SK-N-SH (cell line): Measurements from ENCODE around the gene GRHL3. TPM values are rescaled to one million over a fixed set of nuclear protein-coding genes. Genes with fewer than 3 reads are reported as not detected.

Source experiments
- CTCF ChIA-PET: fragments of 300-600, 350-600 bp; formaldehyde crosslinking; extraction: SDS; loops from one replicate; lab custom pipeline; 2021; lab: Yijun Ruan, JAX
- POLR2A ChIA-PET: fragments of 350-600 bp; sonication (Branson Sonifier 250); formaldehyde crosslinking; extraction: SDS; loops from one replicate; lab custom pipeline; 2020; ENCODE audit warnings: antibody characterized with exemption, inconsistent platforms; lab: Yijun Ruan, JAX
- DNase-seq: peaks from one replicate; pipeline ENCODE4 v3.0.0; 2012
- H2AFZ ChIP-seq: fragments of 200-600 bp; sonication (generic); 2 replicates; pipeline ENCODE4 v1.8.1; 2016; ENCODE audit warnings: antibody characterized with exemption, mild to moderate bottlenecking, low read depth
- H3F3A ChIP-seq: fragments of 200-600 bp; sonication (generic); replicated peaks from 2 replicates; pipeline ENCODE3; 2016; ENCODE audit warnings: antibody characterized with exemption, mild to moderate bottlenecking; ENCODE audit not compliant: insufficient read depth
- H3K27ac ChIP-seq, 2 experiments: fragments of 200-500 bp in 1 of 2; fragments of 200-600 bp in 1 of 2; sonication (Bioruptor generic) in 1 of 2; sonication (generic), shearing (Covaris generic) in 1 of 2; 2 replicates each; pipeline versions ENCODE4 v1.5.1 to v1.6.1; 2014 to 2016; ENCODE audit warnings: low read depth in 2 of 2, inconsistent platforms in 1 of 2, low read length in 1 of 2, mild to moderate bottlenecking in 1 of 2, mixed read lengths in 1 of 2
- H3K27me3 ChIP-seq: fragments of 200-600 bp; sonication (generic), shearing (Covaris generic); 2 replicates; pipeline ENCODE4 v1.6.1; 2016; ENCODE audit warnings: mixed run types; ENCODE audit not compliant: insufficient read depth
- H3K36me3 ChIP-seq, 2 experiments: fragments of 200-500 bp in 1 of 2; fragments of 200-600 bp in 1 of 2; sonication (Bioruptor generic) in 1 of 2; sonication (generic) in 1 of 2; replicated peaks in 1 of 2; 2 replicates each; pipeline versions ENCODE3 to v1.5.1; 2014 to 2016; ENCODE audit warnings: low read length in 1 of 2, mild to moderate bottlenecking in 1 of 2; ENCODE audit not compliant: insufficient read depth in 2 of 2, control insufficient read depth in 1 of 2
- H3K4me1 ChIP-seq, 2 experiments: fragments of 200-500 bp in 1 of 2; fragments of 200-600 bp in 1 of 2; sonication (Bioruptor generic) in 1 of 2; sonication (generic), shearing (Covaris generic) in 1 of 2; 2 replicates each; pipeline versions ENCODE4 v1.5.1 to v1.6.1; 2014 to 2016; ENCODE audit warnings: low read depth in 1 of 2, low read length in 1 of 2, mixed run types in 1 of 2; ENCODE audit not compliant: insufficient read depth in 2 of 2, control insufficient read depth in 1 of 2
- H3K4me2 ChIP-seq: fragments of 200-600 bp; sonication (generic), shearing (Covaris generic); 2 replicates; pipeline ENCODE4 v1.6.1; 2017; ENCODE audit warnings: mixed run types
- H3K4me3 ChIP-seq, 2 experiments: fragments of 200-500 bp in 1 of 2; fragments of 200-600 bp in 1 of 2; sonication (Bioruptor generic) in 1 of 2; sonication (generic), shearing (Covaris generic) in 1 of 2; 2 replicates each; pipeline versions ENCODE4 v1.5.1 to v1.8.1; 2014 to 2016; ENCODE audit warnings: low read depth in 2 of 2, inconsistent platforms in 1 of 2, low read length in 1 of 2, mild to moderate bottlenecking in 1 of 2, mixed read lengths in 1 of 2, moderate library complexity in 1 of 2
- H3K79me2 ChIP-seq: fragments of 200-600 bp; sonication (generic); 2 replicates; pipeline ENCODE4 v1.8.1; 2017; ENCODE audit warnings: mild to moderate bottlenecking; ENCODE audit not compliant: insufficient read depth
- H3K9ac ChIP-seq: fragments of 200-600 bp; sonication (generic); 2 replicates; pipeline ENCODE4 v1.6.1; 2017; ENCODE audit warnings: mixed run types
- H3K9me2 ChIP-seq: fragments of 200-600 bp; sonication (generic); 2 replicates; pipeline ENCODE4 v1.6.1; 2017; ENCODE audit warnings: mixed run types
- H3K9me3 ChIP-seq: fragments of 200-600 bp; sonication (generic); 2 replicates; pipeline ENCODE4 v1.6.1; 2017; ENCODE audit warnings: mixed run types, mild to moderate bottlenecking, moderate library complexity
- H4K20me1 ChIP-seq: fragments of 200-600 bp; sonication (generic); 2 replicates; pipeline ENCODE4 v1.6.1; 2017; ENCODE audit warnings: mild to moderate bottlenecking, mixed run types; ENCODE audit not compliant: insufficient read depth
- CHD2 ChIP-seq: fragments of 150-350 bp; IDR thresholded peaks from 2 replicates; pipeline ENCODE4 v1.6.1; 2018; ENCODE audit warnings: low read length; ENCODE audit not compliant: partially characterized antibody
- ELF1 ChIP-seq: IDR thresholded peaks from 2 replicates; pipeline ENCODE4 v1.4.0; 2012
- EZH2phosphoT487 ChIP-seq: fragments of 200-600 bp; sonication (generic); IDR thresholded peaks from 2 replicates; pipeline ENCODE4 v1.6.1; 2017; ENCODE audit warnings: low read depth, mixed run types, mild to moderate bottlenecking, antibody characterized with exemption, moderate library complexity, borderline replicate concordance
- FOXJ3 ChIP-seq: sonication (generic); formaldehyde crosslinking; IDR thresholded peaks from 2 replicates; pipeline ENCODE4 v1.5.1; 2020; ENCODE audit warnings: mild to moderate bottlenecking, missing genetic modification reagents
- FOXM1 ChIP-seq: IDR thresholded peaks from 2 replicates; pipeline ENCODE4 v1.4.0; 2012; ENCODE audit warnings: low read depth, mild to moderate bottlenecking
- GABPA ChIP-seq: IDR thresholded peaks from 2 replicates; pipeline ENCODE4 v1.4.0; 2012; ENCODE audit warnings: low read depth, mild to moderate bottlenecking
- MXI1 ChIP-seq: IDR thresholded peaks from 2 replicates; pipeline ENCODE4 v1.6.1; 2012; ENCODE audit warnings: mild to moderate bottlenecking, low read depth, low read length, improper control_type of control experiment
- PBX3 ChIP-seq: IDR thresholded peaks from 2 replicates; pipeline ENCODE4; 2012
- POLR2AphosphoS5 ChIP-seq: IDR thresholded peaks from 2 replicates; pipeline ENCODE4 v1.6.1; 2012; ENCODE audit warnings: low read depth, low read length
- RCOR1 ChIP-seq: fragments of 150-350 bp; IDR thresholded peaks from 2 replicates; pipeline ENCODE4 v1.6.1; 2017; ENCODE audit warnings: antibody characterized with exemption, low read length
- RXRA ChIP-seq: IDR thresholded peaks from 2 replicates; pipeline ENCODE4 v1.4.0; 2012; ENCODE audit warnings: low read depth, mild to moderate bottlenecking, borderline replicate concordance
- SMC3 ChIP-seq: IDR thresholded peaks from 2 replicates; pipeline ENCODE4 v1.6.1; 2012; ENCODE audit warnings: low read depth, low read length, improper control_type of control experiment
- TAF1 ChIP-seq: IDR thresholded peaks from 2 replicates; pipeline ENCODE4 v1.6.1; 2012; ENCODE audit warnings: low read depth, mild to moderate bottlenecking, low read length, moderate library complexity, borderline replicate concordance
- TCF12 ChIP-seq: IDR thresholded peaks from 2 replicates; pipeline ENCODE4 v1.4.0; 2012
- TEAD4 ChIP-seq: IDR thresholded peaks from 2 replicates; pipeline ENCODE4 v1.4.0; 2012; ENCODE audit warnings: mild to moderate bottlenecking, borderline replicate concordance; ENCODE audit not compliant: insufficient read depth
- YY1 ChIP-seq: IDR thresholded peaks from 2 replicates; pipeline ENCODE4 v1.4.0; 2012; ENCODE audit warnings: low read depth, mild to moderate bottlenecking
- WGBS: methylation state at CpG from one replicate; pipeline ENCODE4 v1.1.6; 2017; ENCODE audit warnings: low lambda C conversion rate; 5-methylcytosine and 5-hydroxymethylcytosine counted together
- polyA plus RNA-seq, 3 experiments: library from polyadenylated mRNA; depleted of rRNA; stranded (reverse); fragments of >200 nt; gene quantifications; 2 replicates each; pipeline ENCODE4 v1.2.3, GENCODE V29; 2012
- TF ChIP-seq, protein P1 (sequence below): IDR thresholded peaks from 2 replicates; pipeline ENCODE4 v1.4.0; 2012; ENCODE audit warnings: low read depth, borderline replicate concordance

GRHL3 gene
- polyA plus RNA-seq, 1 of the 3 experiments (the other 2 are of a cell fraction): 0.05 TPM

- CTCF ChIA-PET: interaction anchor here (0.8 to 8.9 kb wide), 3 partner anchors 12 to 238 kb away, joined by 3 to 106 read pairs (median 3); no protein-coding TSS in a partner anchor
- H3K4me1 ChIP-seq: peaks cover 7 to 13% of the 10 kb centered on the region in 2 experiments; a peak in 2 of 4 replicates
These were observed 68.5 kb downstream of the GRHL3 start for GRCh38 chr1:24387636-24388175.

DNA sequence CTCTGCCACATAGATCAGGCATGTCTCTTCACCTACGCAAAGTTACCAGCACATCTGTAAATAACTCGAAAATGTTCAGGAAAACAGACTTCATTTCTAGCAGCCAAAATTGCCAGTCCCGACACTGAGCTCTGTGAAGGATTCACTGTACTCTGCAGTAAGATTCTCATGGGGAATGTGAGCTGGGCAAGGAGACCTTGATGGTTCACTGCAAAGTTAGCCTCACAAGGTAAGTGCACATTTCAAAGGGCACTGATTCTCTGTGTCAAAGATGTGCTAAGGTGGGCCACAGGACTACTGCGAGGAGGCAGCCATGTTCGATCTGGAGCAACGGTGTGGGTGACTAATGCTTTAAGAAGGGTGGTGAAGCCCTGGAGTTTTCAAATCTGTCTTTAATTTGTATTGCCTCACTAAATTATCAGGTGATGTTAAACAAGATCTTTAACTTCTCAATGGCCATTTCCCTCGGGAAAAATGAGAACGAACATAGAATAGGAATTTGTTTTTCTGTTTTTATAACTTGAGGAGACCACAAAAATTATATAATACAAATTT is 69.3 kb downstream of the GRHL3 start:
- TF ChIP-seq RCOR1 (no peak), ELF1 (no peak), EZH2phosphoT487 (no peak), TEAD4 (no peak), MXI1 (no peak), RXRA (no peak), GABPA (no peak), POLR2AphosphoS5 (no peak), YY1 (no peak)
- TF ChIP-seq, all 33 proteins: peak for 0
- Histone ChIP-seq H2AFZ (no peak overlapping the region), H3K27ac (no peak overlapping the region), H3K36me3 (peaks cover 2 to 4% of the 10 kb centered on the region in 2 experiments), H3F3A (peaks cover 6% of the 10 kb centered on the region), H3K27me3 (no peaks in the 10 kb centered on the region), H3K79me2 (no peaks in the 10 kb centered on the region; the same call in 1 of the 2 replicates), H3K9me3 (no peaks in the 10 kb centered on the region), H3K4me3 (no peak overlapping the region), H3K9me2 (no peaks in the 10 kb centered on the region), H3K4me1 (peaks cover 7 to 13% of the 10 kb centered on the region in 2 experiments; a peak in 2 of 4 replicates), H4K20me1 (no peaks in the 10 kb centered on the region), H3K4me2 (no peak overlapping the region), H3K9ac (no peak overlapping the region)
- ChIA-PET POLR2A (no interaction called here), CTCF (interaction anchor here (8.9 kb wide), 1 partner anchor 188 kb away, joined by 106 read pairs; no protein-coding TSS in a partner anchor)
- 93% methylated on average over 8 of the region's 8 CpGs for WGBS
- DNase-seq: no peak

More at GRCh38 chr1:24387636-24388175, 68.5 kb downstream of the GRHL3 start:
- no peak for DNase-seq
- no peaks in the 10 kb centered on the region for H4K20me1 ChIP-seq
- POLR2A ChIA-PET: no interaction called here
- H3K9me2 ChIP-seq: no peaks in the 10 kb centered on the region
- H3K9me3 ChIP-seq: no peaks in the 10 kb centered on the region
- peaks cover 2 to 4% of the 10 kb centered on the region in 2 experiments for H3K36me3 ChIP-seq
- H3K79me2 ChIP-seq: no peaks in the 10 kb centered on the region; the same call in 1 of the 2 replicates
- no peak overlapping the region for H3K27ac ChIP-seq
- no peaks in the 10 kb centered on the region for H3K27me3 ChIP-seq
- 73% methylated on average over 1 of the region's 1 CpG for WGBS
- no peak for TF ChIP-seq FOXM1
- no peak for TF ChIP-seq TAF1
- no peak for TF ChIP-seq TEAD4
- no peak for TF ChIP-seq TCF12
- no peak for TF ChIP-seq CHD2
- TF ChIP-seq YY1: no peak
- TF ChIP-seq, protein P1, sequence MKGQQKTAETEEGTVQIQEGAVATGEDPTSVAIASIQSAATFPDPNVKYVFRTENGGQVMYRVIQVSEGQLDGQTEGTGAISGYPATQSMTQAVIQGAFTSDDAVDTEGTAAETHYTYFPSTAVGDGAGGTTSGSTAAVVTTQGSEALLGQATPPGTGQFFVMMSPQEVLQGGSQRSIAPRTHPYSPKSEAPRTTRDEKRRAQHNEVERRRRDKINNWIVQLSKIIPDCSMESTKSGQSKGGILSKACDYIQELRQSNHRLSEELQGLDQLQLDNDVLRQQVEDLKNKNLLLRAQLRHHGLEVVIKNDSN: no peak
- no peak for TF ChIP-seq SMC3
- no peak for TF ChIP-seq MXI1
- TF ChIP-seq FOXJ3 (CRISPR knock-in tag): no peak
- TF ChIP-seq POLR2AphosphoS5: no peak
- no peak for TF ChIP-seq PBX3
- H3K4me2 ChIP-seq: no peak overlapping the region
- no peak overlapping the region for H2AFZ ChIP-seq
- no peak overlapping the region for H3K9ac ChIP-seq
- no peaks in the 10 kb centered on the region for H3F3A ChIP-seq
- H3K4me3 ChIP-seq: no peak overlapping the region
